GM19043 (cell line): ENCODE results near the gene DNHD1.

ENCODE experiments used
- ATAC-seq: cut with Tn5 transposase; IDR thresholded peaks from one replicate; pipeline ENCODE4 v1.9.1; 2021; ENCODE audit warnings: low read depth; ENCODE audit not compliant: unreplicated experiment

DNHD1 gene

DNA sequence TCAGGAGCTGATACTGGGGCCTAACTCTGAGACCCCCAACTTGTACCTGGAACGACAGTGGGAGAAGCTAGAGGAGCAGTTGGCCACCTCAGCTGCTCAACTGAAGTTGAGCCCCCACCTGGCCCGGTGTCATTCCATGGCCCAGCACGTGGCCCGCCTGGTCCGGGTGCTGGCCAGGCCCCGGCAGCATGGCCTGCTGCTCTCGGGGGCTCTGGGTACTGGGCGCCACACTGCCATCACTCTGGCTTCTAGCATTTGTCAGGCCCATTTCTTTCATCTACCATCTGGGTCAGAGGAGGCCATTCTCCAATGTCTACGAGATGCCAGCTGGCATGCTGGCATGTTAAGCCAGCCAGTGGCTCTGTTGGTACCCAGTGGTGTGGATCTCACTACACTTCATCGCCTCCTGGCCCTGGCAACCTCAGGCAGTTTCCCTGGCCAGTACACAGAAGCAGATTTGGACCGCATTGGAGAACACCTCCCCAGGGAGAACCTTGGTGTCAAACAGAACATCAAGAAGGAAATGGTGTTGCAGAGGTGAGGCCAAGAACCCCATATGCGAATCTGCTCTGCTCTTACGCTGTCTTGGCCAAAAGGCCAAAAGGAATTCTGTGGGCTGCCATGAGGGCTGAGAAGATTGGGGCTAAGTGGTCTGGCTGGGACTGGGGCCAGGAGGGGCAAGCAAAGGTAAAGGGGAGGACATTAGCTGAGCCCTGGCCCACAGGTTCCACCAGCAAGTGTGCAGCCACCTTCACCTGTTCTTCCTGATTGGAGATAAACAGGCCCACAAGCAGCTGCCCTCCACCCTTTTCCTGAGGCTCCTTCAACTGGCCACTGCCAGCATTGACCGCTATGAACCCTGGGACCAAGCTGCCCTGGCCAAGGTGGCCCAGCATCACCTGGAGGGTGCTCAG is 60.9 kb downstream of the DNHD1 start:
- ATAC-seq = no peak

DNA sequence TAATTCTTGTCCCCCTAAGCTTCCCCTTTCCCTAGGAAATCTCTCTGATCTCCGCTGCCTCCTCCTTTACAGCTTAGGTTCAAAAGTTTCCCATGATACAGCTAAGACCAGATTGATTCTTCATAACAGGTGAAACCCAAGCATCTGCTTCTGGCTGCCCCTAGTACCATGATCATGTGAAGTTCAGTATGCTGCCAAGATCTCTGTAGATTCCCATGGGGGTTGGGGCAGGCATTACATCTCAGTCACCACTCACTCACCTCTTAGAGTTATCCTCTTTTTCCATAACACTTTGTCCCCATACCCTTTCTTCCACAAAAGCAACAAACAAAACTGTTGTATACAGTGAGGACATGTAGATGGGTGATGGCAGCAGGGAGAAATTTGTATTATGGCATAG is 62.3 kb downstream of the DNHD1 start:
- ATAC-seq = no peak

DNA sequence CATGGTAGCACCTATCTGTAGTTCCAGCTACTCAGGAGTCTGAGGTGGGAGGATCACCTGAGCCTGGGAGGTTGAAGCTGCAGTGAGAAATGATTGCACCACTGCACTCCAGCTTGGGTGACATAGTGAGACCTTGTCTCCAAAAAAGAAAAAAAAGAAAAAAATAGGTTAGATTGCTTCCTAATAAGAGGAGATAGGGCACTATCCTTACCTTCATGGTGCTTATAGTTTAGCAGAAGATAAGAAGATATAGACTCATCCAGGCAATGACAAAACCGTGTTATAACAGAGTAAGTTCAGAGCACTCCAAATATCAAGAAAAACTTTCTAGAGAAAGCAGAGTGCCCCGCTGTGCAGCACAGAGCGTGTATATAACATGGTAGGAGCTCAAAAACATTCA is 64.2 kb downstream of the DNHD1 start:
- ATAC-seq = no peak

DNA sequence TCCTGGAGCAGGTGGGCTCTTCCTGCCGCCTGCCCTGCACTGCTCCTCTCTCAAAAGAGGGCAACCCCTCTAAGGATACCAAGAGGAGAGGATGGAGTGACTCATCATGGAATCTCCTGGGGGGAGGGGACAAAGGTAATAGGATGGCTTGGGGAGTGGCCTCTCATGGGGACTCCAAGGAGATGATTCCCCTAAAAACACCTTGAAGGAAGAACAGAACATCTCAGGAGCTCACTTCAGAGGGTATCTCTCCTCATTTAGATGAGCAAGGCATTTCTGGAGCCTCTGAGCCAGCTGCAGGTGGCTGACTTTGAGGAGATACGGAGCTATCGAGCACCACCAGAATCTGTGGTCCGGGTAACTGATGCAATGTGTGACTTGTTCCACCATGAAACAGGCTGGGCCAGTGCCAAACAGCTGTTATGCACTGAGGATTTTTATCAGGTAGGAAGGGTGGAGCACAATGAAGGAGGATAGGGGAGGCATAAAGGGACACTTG is 66.1 kb downstream of the DNHD1 start:
- no peak for ATAC-seq

DNA sequence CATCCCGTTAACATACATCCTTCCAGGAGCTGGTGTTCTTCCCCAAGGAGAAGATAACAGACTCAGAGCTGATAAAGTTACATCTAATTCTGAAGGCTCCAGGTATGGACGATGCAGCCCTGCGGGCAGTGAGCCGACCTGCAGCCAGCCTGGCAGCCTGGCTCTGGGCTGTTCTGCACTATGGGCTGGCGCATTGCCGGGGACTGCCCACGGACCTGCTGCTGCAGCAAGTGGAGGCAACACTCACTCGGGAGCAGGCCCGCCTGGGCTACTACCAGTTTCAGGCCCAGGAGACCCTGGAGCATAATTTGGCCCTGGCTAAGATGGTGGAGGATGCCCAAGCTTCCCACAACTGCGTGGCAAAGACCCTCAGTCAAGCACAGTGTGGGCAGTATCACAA is 66.6 kb downstream of the DNHD1 start:
- ATAC-seq = no peak

DNA sequence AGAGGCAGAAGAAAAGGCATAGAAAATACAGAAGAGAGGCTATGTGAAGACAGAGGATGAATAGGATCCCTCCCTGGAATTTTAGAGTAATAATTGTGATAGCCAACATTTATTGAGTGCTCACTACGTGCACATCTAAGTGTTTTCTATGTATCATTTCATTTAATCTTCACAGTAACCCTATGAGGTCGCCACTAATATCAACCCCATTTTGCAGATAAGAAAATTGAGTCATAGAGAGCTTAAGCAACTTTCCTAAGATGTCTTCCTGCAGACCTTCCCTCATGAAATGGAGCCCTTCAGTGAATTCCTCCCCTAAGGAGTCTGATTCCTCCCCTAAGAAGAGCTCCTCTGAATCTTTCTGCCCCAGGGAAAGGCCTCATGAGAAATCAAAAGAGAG is 68.2 kb downstream of the DNHD1 start:
- ATAC-seq = no peak

DNA sequence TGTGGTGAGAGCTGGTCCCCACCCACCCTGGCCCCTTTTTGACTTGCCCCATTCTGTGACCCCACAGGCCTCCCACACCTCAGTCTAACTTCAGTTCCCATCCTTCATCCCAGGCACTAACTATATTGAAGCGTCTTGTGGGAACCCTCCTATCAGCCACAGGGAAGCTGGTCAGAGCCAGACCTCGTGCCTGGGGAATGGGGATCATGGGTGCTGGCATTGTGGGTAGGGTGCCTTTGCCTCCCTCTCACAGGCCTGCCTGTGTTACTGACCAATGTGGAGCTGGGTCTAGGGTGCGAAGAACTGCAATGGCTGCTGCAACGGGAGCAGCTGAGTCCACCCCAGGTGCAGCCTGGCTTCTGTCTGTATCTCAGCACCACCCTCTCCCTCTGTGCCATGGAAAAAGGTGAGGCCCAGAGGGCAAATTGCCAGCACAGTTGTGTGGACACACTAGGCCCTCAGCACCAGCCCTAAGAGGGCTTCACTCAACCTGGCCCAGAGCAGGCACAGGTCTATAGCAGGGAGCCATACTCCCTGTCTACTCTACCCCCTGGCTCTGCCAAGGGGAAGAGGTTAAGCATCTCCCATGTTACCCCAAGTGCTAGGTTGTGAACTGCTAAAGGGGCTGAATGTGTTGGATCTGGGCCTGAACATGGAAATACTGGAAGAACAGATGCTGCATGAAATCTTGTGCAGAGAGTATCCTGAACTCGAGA is 69.1 kb downstream of the DNHD1 start:
- no peak for ATAC-seq

DNA sequence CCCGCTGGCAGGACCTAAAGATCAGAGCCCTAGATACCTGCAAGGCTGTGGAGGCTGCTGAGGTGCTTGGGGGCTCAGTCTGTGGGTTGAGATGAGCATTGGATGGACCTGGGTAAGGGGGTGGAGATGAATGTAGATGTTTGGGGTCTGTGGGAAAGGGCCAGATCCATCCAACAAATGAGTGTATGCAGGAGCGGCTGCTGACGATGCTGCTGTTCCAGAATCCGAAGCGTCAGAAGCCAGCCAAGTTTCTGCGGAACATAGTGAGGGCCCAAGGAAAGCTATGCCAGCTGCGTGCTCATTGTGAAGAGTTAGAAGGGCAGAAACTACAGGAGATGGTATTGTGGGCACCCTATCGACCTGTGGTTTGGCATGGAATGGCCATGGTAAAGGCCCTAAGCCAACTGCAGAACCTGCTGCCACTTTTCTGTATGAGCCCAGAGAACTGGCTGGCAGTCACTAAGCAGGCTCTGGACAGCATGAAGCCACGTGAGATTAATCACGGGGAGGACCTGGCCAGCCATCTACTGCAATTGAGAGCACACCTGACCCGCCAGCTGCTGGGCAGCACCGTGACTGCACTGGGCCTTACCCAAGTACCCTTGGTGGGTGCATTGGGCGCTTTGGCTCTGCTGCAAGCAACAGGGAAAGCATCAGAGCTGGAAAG is 69.8 kb downstream of the DNHD1 start:
- no peak for ATAC-seq

DNA sequence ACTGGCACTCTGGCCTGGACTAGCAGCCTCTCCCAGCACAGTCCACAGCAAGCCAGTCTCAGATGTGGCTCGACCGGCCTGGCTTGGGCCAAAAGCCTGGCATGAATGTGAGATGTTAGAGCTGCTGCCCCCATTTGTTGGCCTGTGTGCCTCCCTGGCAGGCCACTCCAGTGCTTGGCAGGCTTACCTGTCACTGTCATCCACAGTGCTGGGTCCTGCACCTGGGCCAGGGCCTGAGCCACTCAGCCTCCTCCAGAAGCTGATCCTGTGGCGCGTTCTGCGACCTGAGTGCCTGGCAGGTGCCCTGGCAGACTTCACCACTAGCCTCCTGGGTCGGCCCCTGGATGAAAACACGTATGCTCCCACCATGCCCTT is 70.3 kb downstream of the DNHD1 start:
- no peak for ATAC-seq

DNA sequence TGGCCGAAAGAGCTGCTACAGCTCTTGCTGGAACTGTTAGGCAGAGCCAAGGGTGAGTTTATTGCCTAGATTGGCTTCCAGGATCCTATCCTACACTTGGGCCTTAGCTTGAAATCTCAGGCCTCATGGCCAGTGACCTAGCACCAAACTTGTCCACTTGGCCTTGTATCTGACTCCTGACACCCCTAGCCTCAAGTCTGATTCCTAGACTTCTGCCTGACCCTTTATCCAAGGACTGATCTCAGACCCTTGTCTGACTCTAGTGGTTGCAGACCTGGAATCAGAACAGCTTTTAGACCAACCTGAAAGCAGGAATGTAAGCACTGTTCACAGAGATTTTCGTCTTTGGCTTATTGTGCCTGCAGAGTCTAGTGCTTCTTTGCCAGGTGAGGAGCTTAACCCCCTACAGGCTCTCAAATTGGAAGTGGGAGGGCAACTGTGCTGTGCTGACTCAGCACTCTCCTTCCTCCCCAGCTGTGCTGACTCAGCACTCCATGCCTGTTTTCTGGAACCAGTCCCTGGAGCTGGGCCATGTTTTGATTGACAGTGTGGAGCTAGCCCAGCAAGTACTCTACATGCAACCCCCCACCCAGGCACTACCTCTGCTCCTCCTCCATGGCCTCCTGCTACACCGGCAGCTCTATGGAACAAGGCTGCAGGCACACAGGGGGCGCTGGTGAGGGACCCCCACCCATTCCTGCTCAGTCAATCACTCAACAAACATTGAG is 71.3 kb downstream of the DNHD1 start:
- ATAC-seq = no peak

DNA sequence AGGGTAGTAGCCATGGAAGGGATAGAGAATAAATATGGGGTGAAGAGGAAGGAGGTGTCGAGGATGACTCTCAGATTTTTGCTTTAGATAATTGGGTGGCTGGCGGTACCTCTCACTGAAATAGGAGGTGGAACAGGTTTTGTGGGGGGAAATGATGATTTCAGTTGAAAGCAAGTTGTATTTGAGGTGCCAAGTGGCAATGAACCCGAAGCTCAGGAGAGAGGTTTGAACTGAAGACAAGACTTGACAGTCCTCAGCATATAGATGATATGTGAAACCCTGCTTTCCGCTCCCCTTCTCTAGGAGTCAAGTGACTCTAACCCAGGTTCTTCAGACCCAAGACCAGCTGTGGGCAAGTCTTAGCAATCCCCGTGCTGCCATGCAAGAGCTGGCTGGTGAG is 72.6 kb downstream of the DNHD1 start:
- ATAC-seq = no peak

DNA sequence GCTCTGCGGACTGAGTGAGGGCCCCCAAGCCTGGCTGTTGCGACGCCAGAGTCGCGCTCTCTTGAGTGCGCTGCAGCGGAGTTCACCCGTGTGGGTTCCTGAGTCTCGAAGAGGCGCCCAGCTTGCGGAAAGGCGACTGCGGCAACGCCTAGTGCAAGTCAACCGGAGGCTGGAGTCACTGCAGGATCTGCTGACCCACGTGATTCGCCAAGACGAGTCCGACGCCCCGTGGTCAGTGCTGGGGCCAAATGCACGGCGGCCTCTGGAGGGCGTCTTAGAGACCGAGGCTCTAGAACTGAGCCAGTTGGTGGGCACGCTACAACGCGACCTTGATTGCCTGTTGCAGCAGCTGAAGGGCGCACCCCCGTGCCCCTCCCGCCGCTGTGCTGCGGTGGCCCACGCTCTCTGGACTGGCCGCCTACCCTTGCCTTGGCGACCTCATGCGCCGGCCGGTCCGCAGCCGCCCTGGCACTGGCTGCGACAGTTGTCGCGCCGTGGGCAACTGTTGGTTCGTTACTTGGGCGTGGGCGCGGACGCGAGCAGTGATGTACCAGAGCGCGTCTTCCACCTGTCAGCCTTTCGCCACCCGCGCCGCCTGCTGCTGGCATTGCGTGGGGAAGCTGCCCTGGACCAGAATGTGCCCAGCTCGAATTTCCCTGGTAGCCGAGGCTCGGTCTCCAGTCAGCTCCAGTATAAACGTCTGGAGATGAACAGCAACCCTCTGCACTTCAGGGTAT is 73.8 kb downstream of the DNHD1 start:
- no peak for ATAC-seq

DNA sequence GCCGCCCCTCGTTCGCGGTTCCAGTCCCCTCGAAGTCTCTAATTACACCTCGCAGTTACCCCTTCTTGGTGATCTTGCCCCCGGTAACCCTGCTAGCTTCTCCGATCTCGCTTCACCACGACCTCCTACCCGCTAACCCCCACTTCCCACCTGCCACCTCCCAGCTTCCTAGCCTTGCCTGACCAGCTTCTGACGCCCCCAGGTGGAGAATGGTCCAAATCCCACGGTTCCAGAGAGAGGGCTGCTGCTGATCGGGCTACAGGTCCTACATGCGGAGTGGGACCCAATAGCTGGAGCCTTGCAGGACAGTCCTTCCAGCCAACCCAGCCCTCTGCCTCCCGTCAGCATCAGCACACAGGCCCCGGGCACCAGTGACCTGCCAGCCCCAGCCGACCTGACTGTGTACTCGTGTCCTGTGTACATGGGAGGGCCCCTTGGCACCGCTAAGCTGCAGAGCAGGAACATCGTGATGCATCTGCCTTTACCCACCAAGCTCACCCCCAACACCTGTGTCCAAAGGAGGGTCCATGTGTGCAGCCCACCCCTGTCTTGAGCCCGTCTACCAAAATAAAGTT is 74.4 kb downstream of the DNHD1 start:
- no peak for ATAC-seq

DNA sequence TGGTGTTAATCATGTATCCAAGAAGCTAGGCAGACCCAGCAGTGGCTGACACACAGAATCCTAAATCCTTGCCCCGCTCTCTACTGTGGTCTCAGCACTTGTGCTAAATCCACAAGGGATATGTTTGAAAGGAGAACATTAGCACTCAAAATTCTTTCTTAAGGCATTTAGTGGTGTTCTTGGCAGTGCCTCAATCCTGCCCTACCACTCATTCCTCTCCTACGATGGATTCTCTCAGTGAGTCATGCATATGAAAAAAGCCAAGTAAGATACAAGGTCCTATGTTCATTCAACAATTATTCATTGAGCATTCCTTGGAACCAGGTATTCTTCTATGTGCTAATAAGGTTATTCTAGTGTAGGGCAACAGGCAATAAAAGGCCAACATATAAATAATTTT is 75.1 kb downstream of the DNHD1 start:
- no peak for ATAC-seq

DNA sequence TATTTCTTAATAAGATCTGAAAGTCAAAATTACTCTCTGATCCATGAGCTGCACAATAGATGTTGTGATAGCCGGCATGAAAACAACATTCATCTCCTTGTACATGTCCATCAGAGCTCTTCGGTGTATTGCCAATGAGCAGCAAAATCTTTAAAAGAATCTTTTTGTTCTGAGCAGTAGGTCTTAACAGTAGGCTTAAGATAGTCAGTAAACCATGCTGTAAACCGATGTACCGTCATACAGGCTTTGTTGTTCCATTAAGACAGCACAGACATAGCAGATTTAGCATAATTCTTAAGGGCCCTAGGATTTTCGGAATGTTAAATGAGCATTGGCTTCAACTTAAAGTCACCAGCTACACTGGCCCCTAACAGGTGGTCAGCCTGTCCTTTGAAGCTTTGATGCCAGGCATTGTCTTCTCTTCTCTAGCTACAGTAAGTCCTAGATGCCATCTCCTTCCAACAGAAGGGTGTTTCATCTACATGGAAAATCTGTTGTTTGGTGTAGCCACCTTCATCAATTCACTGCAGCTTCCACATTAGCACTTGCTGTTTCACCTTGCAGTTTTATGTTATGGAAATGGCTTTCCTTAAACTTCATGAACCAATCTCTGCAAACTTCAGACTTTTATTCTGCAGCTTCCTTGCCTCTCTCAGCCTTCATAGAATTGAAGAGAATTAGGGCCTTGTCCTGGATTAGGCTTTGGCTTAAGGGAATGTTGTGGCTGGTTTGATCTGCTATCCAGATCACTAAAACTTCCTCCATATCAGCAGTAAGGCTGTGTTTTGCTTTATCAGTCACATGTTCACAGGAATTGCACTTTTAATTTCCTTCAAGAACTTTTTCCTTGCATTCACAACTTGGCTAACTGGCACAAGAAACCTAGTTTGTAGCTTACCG is 78.0 kb downstream of the DNHD1 start:
- ATAC-seq = no peak

DNA sequence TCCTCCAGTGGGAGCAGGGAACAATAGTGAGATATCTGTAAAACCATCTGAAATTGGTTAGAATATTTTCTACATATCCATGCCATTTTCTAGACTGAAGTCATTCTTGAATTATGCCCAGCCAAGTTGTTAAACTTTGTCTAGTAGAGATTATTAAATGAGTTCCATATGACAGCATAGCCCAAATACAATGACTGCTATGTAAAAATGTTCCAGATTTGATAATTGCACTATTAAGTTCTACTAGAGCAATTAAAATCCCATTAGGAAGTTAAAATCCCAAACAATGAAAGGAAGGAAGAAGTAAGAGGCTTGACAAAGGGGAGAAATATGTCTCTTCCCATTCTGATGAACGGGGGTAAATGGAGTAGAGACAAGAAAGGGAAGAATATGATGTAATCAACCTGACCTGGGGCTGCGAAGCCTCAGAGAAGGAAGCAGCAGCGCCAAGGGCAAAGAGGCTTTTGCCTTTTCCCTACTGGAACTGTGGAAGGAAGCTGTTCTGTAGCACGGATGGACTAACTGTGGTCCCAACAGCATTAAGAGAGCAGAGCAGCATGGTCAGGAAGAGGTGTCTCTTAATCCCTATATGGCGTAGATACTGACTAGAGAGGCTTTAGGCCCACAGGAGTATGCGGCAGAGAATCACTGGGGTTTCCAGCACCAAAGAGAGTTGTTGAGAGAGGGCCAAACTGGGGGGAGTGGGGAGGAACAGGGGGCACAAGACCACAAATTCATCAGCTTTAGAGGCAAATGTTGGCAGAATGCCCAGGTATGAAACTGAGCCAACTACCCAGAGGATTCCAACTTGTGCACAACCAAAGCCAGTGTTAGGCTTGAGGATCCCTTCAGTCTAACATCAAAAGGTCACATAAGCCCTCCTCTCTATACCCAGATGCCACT is 79.6 kb downstream of the DNHD1 start:
- no peak for ATAC-seq

DNA sequence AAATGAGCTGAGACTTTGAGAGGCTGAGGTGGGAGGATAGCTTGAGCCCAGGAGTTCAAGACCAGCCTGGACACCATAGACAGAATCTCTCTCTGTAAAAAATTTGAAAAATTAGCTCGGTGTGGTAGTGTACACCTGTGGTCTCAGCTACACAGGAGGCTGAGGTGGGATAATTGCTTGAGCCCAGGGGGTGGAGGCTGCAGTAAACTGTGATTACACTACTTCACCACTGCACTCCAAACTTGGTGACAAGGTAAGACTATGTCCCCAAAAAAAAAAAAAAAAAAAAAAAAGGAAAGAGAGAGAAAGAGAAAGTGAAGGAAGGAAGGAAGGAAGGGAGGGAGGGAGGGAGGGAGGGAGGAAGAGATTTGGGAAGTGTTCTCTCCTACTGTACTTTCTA is 81.1 kb downstream of the DNHD1 start:
- no peak for ATAC-seq

DNA sequence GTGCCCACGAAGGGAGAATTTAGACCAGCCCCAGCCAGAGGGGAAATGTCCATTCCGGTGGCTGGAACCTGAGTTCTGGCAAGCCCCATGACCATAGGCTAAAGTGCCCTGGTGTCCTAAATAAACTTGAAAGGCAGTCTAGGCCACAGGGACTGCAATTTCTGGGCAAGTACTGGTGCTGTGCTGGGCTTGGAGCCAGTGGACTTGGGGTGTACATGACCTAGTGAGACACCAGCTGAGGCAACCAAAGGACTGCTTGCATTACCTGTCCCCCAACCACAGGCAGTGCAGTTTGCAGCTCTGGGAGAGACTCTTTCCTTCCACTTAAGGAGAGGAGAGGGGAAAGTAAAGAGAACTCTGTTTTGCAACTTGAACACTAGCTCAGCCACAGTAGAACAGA is 82.6 kb downstream of the DNHD1 start:
- ATAC-seq = no peak
